Myocyte (in vitro differentiated cells): ENCODE results near the gene HOMER1. TPM values are rescaled to one million over a fixed set of nuclear protein-coding genes. Genes with fewer than 3 reads are reported as not detected.
"Not testable (repeated sequence)": the region's sequence is repeated elsewhere in the genome, so short reads cannot be mapped to it uniquely, and the experiment has no call there.

ENCODE experiments used
- DNase-seq: peaks from one replicate; pipeline ENCODE4 v3.0.0-alpha.2; 2012; ENCODE audit warnings: low read depth
- total RNA-seq: library from RNA; depleted of rRNA; stranded (reverse); fragments of >200 nt; gene quantifications from 2 replicates; pipeline ENCODE4 v1.2.3, GENCODE V29; 2014

The HOMER1 gene
- total RNA-seq, 1 donor from 2014 or later: 22.4 TPM

DNA sequence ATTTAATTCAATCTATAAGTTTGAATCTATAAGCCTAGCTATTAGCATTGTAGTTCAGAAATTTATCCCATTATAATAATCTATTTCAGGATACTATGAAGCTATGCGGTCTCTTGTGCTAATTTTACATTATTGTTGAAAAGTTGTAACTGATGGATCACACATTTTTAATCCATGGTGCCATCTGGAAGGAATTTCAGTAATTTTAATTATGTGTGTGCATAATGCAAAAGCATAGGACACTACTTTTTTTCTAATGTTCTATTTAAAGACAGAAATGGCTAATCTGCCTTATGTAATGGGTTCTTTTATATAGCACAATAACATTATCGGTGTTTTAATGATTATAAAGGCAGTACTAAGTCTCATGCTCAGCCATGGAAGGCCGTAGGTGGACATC, 90.6 kb downstream of the HOMER1 start:
- no peak for DNase-seq

DNA sequence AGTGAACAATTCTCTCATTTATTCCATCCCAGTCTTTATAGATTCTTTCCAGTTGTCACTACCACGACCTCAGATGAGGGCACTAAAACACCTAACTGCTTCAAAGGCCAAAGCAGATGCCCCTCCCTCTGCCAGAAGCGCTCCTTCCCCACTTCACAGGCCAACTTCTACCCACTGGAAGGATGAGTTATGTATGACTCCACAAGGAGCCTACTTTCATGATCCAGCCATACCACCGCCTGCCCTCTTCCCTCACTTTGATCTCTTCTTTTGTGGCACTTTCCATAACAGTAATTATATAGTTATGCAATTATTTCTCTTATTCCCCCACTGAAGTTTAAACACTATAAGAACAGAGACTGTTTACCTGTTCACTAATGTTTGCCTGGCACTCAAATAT, 93.7 kb downstream of the HOMER1 start:
- no peak for DNase-seq

DNA sequence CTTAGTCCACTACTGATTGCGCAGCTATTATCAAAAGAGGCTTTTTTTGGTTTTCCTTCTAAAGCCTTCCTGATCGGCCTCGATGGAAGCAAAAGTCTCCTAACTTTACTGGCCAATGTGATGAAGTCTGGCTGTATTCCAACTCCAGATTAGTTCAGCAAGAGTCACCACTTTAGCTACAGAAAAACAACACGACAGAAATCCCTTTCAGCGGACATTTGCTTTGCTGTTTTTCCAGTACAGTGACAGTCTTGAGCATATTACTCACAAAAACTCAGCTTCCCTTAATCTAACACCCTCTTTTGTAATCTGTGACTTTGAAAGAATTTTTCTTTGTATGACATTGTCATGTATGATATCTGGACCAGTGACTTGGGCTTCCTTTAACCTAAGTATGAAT, 95.7 kb downstream of the HOMER1 start:
- peak; percentile 13 for DNase-seq

DNA sequence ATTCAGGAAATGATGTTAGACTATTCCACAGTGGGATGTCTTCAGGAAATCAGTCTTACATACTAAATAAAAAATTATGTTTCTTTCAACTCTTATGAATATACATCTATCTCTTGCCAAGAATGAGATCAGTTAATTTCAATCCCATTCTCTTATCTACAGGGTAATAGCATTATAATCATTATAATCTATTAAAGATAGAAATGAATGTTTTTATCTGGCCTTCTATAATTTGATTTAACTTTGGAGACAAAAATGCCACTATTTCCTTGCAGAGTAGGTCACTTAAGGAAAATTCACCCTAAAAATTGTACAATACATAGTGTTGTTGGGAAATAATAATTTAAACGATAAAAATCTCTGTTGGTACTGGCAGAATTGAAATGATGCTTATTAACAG, 96.4 kb downstream of the HOMER1 start:
- DNase-seq: no peak

DNA sequence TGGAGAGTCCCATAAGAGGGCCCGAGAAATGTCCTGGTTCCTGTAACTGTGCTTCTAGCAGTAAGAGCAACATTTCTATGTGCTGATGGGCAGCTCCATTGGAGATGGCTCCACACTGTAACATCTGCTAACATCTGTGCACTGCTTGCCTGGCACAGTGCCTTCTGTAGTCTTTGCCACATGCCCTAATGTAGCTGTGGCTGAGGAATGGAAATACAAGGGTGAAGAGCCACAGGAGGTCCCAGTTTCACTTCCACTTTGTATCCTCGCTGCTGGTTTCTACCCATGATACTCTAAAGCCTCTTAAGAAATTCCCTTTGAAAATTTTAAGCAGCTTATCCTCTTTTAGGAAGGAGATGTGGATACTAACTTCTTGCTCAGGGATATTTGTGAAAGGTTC, 97.4 kb downstream of the HOMER1 start:
- peak; percentile 29 for DNase-seq

DNA sequence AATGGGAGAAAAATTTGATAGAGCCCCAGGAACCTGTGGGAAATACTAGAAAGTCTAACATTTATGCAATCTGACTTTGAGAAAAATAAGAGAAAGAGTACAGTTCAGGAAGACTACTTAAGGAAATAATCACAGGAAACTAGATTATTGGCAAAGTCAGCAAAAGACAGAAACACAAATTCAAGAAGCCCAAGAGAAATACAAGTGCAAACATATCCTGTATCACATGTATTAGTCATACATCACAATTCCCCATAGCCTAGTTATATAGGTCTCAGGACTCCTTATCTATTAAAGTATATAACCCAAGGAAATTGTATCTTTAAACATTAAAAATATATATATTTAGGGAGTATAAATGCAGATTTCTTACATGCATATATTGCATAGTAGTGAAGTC, 100.8 kb downstream of the HOMER1 start:
- DNase-seq: no peak

DNA sequence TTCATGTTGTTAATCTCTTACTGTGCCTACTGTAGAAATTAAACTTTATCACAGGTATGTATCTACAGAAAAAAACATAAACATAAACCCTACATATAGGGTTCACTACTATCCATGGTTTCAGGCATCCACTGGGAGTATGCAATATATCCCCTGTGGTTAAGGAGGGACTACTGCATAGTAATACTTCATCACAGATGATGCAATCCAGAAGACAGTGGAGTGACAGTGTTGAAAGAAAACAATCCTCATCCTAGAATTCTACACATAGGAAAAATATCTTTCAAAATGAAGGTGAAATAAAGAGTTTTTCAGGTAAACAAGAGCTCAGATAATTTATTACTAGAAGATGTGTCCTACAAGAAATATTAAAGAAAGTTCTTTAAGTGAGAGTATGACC, 105.9 kb downstream of the HOMER1 start:
- no peak for DNase-seq

DNA sequence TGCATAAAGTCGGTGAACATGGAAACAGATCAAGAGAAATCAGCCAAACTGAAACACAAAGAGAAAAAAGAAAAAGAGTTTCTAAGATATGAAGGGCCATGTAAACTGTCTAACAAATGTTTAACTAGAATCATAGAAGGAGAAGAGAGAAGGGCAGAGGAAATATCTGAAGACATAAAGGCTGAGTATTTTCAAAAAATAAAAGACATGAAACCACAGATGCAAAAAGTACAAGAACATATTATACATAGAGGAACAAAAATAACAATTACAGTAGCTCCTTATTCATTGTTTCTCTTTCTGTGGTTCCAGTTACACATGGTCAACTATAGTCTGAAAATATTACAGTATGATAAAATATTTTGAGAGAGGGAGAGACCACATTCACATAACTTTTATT, 106.3 kb downstream of the HOMER1 start:
- DNase-seq: no peak

DNA sequence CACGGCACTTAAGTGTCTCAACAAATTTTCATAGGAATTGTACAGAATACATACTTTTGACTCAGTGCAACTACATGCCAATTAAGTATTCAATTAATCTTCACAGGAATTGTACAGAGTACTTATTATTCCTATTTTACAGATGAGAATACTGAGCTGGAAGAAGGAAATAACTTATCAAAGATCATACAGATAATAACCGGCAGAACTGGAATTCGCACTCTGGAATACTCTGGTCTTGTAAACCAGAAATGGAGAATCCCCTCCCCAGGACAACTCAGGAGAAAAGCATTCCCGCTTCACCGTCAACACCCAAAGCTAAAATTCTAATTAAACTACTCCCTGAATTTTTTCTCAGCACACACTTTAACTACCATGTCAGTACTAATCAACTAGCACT, 112.7 kb downstream of the HOMER1 start:
- no peak for DNase-seq

DNA sequence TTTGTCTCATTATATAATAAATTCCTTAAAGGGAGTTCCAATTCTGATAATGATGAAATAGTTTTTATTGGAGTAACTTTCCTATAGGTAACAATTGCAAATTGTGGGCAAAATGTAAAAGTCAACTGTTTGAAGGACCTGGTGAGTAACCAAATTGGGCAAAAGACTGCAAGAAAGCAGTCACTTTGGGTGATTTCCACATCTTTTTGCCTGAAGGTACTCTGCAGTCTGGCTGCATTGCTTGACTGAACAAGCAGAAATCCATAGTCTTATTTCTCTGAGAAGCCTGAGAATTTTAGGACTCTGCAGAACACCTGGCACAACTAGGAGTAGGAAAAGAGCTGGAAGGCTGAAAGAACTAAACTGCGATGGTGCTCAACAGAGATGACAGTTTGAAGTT, 114.9 kb downstream of the HOMER1 start:
- DNase-seq: no peak

DNA sequence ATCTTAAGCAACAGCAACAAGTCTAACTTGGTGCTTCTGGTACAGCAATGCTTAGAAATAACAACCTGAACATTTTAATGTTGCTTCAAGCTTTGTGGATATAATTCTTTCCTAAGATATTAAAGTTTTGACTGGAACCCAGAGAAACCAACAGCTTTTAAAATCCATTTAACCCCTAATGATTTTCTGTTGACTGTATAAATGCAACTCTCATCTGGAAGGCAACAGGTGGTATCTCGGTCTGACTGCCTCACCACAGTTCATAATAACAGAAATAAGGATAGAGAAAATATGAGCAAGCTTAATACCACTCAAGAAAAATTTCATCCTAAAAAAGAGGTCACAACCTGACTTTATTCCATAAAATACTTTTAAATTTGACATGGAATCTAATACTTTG, 116.9 kb downstream of the HOMER1 start:
- DNase-seq: peak; percentile 21

DNA sequence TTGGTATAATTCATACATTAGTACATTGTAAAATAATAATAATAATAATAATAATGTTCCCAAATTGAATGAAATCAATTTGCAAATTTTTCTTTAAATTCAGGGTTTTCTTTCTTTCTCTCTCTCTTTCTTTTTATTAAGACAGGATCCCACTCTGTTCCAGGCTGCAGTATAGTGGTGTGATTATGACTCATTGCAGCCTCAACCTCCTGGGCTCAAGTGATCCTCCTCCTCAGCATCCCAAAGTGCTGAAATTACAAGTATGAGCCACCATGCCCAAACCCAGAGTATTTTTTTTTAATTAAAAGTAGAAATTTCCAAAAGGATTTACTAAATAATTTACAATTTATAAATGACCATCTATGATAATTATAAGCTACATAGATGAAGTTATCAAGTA, 117.7 kb downstream of the HOMER1 start:
- peak; percentile 26 for DNase-seq

DNA sequence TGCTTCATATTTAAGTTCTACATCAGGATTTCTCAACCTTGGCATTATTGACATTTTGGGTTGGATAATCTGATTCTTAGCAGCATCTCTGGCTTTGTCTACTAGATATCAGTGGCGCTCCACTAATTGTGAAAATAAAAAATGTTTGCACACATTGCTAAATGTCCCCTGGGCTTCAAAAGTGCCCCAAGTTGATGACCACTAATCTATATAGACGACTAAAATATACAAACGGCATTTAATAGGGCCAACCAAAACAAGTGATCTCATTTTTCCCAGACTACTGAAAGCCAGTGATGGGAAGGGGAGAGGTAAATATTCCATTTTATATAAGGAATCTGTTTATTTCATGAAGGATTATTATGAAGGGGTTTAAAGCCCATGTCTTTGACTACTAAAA, 118.6 kb downstream of the HOMER1 start:
- DNase-seq: no peak

DNA sequence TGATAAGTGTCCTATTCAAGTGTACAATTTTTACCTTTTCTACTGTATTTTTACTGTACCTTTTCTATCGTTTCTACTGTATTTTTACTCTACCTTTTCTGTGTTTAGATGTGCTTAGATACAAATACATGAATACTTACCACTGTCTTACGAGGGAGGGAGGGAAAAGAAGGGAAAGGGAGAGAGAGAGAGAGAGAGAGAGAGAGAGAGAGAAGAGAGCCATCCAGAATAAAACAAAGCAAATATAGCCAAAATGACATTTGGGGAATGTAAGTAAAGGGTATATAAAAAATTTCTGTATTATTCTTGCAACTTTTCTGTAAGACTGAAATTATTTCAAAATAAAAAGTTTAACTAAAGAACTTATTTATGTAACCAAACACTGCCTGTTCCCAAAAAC, 121.2 kb downstream of the HOMER1 start:
- DNase-seq: no peak

DNA sequence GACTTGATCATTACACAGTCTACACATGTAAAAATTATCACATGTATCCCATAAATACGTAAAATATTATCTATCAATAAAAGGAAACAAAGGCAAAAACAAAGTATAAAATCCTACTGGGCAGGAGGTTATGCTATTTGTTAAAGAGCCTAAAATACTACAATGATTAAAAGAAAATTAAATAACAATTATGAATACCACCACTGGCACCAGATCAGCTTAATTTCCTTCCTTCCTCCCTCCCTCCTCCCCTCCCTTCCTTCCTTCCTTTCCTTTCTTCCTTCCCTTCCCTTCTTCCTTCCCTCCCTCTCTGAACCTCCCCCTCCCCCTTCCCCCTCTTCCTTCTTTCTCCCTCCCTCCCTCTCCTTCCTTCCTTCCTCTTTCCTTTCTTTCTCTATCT, 127.3 kb downstream of the HOMER1 start:
- no peak for DNase-seq

DNA sequence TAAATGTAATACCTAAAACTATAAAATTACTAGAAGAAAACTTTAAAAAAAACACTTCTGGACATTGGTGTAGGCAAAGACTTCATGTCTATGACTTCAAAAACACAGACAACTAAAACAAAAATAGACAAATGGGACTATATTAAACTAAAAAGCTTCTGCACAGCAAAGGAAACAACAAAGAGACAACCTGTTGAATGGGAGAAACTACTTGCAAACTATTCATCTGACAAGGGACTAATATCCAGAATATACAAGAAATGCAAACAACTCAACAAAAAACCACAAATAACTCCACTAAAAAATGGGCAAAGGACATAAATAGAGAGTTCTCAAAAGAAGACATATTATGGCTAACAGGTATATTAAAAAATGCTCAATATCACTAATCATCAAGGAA, 128.8 kb downstream of the HOMER1 start:
- DNase-seq: not testable (repeated sequence)

DNA sequence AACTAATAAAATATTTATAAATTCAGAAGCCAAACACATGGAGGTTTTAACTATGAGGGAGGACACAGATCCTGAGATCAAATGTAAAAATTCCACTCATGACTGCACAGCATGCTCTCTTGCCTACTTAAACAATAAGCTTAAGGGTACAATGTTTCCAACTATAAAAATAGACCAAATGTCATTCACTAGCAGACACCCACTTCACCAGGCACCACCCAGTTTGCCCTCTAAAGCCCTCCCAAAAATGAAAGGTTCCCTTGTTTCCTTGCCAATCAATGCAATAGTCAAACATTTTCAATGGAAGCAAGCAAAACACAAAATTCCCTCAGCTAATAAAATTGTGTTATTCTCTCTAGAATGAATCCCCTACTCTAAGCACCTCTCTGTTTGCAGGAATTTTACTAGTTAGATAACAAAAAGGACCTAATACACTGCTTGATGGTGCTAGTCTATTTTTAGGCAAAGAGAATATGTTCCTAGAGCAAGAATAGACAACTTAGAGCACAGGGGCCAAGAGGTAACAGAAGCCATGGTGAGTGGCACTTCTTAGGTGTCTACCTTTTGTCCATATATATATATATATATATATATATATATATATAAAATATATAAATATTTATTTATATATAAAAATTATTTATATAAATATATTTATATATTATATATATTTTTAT, 135.3 kb downstream of the HOMER1 start:
- DNase-seq: peak; percentile 4

DNA sequence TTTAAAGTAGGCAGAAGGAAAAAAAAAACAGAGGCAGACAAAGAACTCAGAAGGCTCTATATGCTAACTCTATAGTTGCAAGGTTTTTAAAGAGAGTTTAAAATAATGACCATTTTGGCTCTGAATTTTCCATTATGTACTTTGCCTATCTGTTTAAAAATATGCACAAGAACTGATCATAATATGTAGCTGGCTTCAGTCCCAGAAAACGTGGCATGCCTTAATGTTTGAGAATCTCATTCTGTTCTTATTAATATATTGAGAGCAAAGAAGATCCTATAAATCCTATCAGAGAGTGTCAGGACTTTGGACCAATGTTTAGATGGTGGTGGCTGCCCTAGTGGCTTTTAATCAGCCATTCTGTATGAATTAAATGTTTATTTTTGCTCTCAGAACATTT, 156.5 kb downstream of the HOMER1 start:
- no peak for DNase-seq

DNA sequence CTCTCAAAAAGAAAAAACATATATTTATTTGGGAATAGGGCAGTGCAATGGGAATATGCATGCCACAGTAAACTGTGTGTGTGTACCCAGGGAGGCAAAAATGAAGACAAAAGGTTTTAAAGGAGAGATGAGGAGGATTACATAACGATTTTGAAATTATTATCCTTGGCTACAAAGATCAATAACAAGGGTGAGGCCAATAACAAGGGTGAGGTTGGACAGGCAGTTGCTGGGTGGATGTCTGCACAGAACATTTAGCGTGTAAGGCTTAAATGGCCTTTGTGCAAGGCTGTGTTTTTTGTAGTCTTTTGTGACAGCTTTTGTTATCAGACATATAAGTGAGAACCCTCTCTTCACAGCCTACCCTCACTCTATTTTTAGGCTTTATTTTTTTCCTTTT, 164.1 kb downstream of the HOMER1 start:
- DNase-seq: no peak

DNA sequence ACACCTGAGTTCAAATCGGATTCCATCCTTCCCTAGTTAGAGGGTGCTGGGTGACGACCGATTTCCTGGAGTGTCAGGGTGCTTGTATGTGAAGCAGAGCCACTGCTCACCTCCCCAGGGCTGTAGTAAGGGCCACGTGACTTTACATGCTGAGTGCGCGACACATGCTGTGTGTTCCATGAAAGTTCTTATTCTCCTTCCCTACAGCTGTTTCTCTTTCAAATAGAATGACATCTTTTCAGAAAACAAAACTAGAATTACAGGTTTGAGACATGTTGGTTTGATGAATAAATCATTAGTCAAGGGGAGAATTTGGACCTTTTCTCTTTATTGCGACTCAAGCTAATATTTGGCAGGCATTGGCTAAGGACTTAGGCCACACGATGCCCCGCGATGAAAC, 164.9 kb downstream of the HOMER1 start:
- no peak for DNase-seq

DNA sequence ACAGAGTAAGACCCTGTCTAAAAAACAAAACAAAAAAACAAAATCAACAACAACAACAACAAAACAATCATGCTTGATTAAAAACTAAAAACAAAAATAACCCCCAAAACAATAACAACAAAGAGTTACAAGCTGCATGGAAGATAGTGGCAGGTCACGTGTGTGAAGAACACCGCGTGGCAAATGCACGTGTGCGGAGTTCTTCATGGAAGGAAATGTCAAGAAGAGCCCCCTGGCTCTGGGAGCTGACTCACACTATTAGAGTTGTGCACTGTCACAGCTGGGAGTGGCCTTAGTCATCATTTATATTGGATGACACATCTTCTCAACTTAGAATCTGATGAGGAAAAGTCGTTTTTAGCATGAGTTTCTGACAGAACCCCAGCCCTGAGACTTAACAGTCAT, 167.5 kb downstream of the HOMER1 start:
- DNase-seq: peak; percentile 65

DNA sequence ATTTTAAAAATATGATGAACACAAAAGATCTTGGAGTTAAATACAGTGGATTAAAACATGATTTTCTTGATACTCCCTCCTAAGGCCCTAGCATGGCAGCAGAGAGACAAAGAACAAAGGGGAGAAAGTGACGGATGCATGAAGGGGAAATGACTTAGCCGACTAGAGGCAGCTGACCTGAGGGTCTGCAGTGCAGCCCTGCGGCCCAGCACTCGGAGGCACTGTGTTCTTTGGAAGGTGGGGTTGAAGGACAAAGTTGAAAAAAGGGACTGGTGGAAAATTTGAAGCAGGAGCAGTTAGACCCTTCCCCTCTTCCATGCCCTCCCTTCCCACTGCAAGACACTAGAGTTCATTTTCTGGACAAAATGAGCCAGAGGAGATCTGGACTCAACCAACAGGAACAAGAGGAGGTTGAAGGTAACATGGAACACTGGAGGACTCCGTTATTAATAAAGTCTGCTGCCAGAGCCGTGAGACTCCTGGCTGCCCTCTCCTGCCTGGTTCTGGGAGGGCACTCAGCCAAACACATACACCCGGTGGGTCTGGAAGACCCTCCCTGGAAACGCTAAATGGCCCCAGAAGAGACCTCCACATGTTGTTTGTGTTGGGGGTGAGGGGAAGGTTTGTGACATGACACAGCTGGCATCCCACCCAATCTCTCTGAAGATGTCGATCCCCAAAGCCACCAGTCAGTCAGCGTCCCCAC, 179.9 kb downstream of the HOMER1 start:
- no peak for DNase-seq

DNA sequence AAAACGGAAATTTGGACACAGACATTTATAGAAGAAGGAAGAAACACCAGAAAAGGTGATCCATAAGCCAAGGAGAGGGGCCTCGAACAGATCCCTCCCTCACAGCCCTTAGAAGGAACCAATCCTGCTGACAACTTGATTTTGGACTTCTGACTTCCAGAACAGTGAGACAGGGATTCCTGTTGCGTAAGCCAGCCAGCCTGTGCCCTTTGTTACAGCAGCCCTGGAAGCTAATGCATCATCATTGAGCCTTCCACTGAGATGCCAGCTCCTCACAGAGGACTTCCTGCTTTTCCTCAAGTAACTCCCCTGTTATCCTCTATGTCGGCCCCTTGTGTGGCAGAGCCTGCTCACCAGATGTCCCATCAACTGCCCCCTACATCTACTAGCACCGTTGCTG, 183.9 kb downstream of the HOMER1 start:
- DNase-seq: no peak
